Measurements from ENCODE around the gene PTTG1IP.

- TF ChIP-seq CTCF (conservative IDR thresholded peaks at IDR 0.05) (no peak), ZFX (IDR thresholded peaks at IDR 0.05) (no peak)
These were observed 47.5 kb upstream of the PTTG1IP start, which contains the start of gene ITGB2 for GRCh38 chr21:44920694-44921604.

Measured in C4-2B (cell line).